Stimulated activated CD4-positive, alpha-beta T cell treated with anti-CD3 and anti-CD28 coated beads, Interleukin-15, amount 100 ng/mL, for 48 hours (primary cell): ENCODE results near the gene AKAP12.
"Not testable (repeated sequence)": the region's sequence is repeated elsewhere in the genome, so short reads cannot be mapped to it uniquely, and the experiment has no call there.

ENCODE experiments used
- DNase-seq, 2 donors: peaks; one replicate each; pipeline ENCODE4 v3.0.0-alpha.2; 2020; ENCODE audit warnings: low read depth in 2 of 2

AKAP12 gene

DNA sequence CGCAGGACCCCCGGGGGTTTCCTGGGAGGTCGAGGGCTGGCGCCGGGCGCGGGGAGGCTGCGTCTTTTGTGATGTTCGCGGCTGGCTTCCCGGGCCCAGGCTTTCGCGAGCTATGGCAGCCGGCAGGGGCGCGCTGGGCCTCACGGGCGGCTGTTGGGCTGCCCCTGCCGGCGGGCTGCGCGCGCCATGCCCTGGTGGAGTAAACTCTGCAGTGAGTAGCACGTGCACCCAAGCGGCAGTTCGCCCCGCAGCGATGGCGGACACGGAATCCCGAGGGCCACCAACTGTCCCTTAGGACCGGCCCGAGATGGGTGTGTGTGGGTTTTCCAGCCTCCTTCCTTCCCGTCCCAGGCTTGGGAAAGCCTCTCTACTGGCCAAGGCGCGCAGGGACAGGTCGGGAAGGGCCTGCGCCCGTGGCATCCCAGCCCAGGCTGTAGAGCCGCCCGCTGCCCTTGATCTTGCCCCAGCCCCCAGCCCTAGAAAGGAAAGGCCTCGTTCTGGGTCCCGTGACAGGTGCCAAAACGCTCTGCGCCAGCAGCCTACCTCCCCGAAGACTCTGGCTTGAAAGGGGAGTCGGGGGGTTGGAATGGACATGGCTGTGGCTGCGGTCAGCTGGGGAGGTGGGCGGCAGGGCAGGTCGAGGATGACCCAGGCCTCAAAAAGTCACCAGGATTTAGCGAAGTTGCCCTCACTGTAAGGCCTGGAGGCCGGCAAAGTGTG lies 101.9 kb downstream of the AKAP12 start:
- no peak for DNase-seq

DNA sequence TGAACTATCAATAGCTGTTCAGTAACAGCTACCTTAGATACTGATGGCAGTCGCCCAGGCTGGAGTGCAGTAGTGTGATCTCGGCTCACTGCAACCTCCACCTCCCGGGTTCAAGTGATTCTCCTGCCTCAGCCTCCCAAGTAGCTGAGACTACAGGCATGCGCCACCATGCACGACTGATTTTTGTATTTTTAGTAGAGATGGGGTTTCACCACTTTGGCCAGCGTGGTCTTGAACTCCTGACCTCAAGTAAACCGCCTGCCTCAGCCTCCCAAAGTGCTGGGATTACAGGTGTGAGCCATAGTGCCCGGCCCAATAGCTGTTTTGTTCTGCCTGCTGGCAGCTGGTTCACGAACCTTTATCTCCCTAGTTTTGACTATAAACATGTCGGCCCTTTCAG lies 103.0 kb downstream of the AKAP12 start:
- not testable (repeated sequence) for DNase-seq

DNA sequence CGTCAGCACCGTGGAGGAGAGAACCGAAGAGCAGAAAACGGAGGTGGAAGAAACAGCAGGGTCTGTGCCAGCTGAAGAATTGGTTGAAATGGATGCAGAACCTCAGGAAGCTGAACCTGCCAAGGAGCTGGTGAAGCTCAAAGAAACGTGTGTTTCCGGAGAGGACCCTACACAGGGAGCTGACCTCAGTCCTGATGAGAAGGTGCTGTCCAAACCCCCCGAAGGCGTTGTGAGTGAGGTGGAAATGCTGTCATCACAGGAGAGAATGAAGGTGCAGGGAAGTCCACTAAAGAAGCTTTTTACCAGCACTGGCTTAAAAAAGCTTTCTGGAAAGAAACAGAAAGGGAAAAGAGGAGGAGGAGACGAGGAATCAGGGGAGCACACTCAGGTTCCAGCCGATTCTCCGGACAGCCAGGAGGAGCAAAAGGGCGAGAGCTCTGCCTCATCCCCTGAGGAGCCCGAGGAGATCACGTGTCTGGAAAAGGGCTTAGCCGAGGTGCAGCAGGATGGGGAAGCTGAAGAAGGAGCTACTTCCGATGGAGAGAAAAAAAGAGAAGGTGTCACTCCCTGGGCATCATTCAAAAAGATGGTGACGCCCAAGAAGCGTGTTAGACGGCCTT lies 110.0 kb downstream of the AKAP12 start:
- no peak for DNase-seq

DNA sequence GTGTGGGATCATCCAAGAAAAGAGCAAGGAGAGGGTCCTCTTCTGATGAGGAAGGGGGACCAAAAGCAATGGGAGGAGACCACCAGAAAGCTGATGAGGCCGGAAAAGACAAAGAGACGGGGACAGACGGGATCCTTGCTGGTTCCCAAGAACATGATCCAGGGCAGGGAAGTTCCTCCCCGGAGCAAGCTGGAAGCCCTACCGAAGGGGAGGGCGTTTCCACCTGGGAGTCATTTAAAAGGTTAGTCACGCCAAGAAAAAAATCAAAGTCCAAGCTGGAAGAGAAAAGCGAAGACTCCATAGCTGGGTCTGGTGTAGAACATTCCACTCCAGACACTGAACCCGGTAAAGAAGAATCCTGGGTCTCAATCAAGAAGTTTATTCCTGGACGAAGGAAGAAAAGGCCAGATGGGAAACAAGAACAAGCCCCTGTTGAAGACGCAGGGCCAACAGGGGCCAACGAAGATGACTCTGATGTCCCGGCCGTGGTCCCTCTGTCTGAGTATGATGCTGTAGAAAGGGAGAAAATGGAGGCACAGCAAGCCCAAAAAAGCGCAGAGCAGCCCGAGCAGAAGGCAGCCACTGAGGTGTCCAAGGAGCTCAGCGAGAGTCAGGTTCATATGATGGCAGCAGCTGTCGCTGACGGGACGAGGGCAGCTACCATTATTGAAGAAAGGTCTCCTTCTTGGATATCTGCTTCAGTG lies 110.8 kb downstream of the AKAP12 start:
- DNase-seq = no peak

DNA sequence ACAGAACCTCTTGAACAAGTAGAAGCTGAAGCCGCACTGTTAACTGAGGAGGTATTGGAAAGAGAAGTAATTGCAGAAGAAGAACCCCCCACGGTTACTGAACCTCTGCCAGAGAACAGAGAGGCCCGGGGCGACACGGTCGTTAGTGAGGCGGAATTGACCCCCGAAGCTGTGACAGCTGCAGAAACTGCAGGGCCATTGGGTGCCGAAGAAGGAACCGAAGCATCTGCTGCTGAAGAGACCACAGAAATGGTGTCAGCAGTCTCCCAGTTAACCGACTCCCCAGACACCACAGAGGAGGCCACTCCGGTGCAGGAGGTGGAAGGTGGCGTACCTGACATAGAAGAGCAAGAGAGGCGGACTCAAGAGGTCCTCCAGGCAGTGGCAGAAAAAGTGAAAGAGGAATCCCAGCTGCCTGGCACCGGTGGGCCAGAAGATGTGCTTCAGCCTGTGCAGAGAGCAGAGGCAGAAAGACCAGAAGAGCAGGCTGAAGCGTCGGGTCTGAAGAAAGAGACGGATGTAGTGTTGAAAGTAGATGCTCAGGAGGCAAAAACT lies 111.5 kb downstream of the AKAP12 start:
- DNase-seq = no peak

DNA sequence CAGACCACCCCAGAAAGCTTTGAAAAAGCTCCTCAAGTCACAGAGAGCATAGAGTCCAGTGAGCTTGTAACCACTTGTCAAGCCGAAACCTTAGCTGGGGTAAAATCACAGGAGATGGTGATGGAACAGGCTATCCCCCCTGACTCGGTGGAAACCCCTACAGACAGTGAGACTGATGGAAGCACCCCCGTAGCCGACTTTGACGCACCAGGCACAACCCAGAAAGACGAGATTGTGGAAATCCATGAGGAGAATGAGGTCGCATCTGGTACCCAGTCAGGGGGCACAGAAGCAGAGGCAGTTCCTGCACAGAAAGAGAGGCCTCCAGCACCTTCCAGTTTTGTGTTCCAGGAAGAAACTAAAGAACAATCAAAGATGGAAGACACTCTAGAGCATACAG lies 112.0 kb downstream of the AKAP12 start:
- no peak for DNase-seq

DNA sequence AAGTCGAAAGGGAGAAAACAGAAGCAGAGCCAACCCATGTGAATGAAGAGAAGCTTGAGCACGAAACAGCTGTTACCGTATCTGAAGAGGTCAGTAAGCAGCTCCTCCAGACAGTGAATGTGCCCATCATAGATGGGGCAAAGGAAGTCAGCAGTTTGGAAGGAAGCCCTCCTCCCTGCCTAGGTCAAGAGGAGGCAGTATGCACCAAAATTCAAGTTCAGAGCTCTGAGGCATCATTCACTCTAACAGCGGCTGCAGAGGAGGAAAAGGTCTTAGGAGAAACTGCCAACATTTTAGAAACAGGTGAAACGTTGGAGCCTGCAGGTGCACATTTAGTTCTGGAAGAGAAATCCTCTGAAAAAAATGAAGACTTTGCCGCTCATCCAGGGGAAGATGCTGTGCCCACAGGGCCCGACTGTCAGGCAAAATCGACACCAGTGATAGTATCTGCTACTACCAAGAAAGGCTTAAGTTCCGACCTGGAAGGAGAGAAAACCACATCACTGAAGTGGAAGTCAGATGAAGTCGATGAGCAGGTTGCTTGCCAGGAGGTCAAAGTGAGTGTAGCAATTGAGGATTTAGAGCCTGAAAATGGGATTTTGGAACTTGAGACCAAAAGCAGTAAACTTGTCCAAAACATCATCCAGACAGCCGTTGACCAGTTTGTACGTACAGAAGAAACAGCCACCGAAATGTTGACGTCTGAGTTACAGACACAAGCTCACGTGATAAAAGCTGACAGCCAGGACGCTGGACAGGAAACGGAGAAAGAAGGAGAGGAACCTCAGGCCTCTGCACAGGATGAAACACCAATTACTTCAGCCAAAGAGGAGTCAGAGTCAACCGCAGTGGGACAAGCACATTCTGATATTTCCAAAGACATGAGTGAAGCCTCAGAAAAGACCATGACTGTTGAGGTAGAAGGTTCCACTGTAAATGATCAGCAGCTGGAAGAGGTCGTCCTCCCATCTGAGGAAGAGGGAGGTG lies 112.9 kb downstream of the AKAP12 start:
- DNase-seq = no peak

DNA sequence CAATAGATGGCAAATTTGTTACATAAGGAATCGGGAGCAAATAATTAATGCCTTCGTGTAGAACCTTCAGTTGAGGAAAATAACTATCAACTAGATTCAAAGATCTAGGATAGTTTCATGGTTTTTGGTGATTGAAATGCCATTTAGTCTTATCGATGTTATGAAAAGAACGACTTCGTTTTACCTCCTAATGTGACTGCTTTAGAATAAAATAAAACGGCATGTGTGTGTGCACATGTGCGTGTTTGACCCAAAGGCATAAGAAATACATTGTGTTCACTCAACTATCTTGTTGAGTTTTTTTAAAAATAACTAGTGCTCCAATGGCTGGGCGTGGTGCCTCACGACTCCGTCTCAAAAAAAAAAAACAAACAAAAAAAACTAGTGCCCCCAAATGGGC lies 114.0 kb downstream of the AKAP12 start:
- DNase-seq = no peak

DNA sequence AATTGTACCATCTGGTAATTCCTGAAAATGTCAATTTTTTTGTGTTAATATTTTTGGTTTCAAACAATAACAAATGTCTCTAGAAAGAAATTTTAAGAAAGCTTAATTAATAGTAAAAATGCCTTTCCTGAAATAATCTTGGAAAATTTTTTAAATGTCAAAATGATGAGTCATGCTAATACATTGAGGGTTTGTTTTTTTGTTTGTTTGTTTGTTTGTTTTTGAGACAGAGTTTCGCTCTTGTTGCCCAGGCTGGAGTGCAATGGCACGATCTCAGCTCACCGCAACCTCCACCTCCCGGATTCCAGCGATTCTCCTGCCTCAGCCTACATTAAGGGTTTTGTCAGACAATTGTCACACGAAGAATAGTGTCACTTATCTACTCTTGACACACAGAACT lies 117.2 kb downstream of the AKAP12 start:
- not testable (repeated sequence) for DNase-seq

DNA sequence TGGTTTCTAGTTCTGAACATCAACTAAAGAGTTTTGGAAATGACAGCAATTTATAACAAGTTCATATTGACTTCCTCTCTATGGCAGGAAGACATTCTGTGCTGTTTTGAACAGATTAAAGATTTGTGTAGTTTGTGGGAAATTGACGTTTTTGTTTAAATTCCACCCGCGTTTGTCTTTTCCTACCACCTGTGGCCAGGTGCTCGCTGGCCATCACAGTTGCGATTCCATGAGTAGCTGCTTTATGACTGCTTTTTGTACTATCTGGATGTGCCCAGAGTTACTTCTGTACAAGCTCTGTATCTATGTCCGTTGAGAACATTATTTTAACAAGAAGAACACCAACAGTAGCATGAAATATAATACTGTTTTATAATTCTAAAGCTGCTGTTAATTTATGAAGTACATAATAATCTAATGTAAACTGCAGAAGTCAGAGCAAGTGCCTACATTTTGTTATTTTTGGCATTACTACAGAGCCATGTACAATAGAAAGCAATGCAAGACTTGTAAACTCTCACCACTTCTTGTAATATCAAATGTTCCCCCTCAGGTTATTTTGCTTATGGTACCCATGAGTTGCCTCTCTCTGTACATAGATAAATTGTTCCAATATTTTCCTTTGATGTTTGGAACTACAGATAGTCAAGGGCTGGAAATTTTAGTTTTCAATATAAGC lies 118.1 kb downstream of the AKAP12 start:
- no peak for DNase-seq

DNA sequence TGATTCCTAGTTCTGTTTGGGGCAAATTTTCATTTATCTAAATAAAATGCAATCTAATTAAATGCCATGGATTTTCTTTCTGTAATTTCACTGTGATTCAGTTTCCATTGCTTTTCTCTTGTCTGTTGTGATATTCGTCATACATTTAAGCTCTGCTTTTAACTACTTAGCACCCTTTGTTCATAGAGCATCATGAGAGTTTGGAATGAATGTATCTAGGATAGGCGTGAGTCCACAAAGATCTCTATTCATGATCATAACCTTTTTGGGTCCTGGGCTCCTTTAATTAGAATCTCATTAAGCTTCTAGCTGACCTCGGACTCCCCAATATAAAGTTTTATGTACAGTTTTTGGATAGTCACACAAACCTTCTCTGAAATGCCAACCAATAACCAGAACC lies 118.7 kb downstream of the AKAP12 start:
- no peak for DNase-seq

DNA sequence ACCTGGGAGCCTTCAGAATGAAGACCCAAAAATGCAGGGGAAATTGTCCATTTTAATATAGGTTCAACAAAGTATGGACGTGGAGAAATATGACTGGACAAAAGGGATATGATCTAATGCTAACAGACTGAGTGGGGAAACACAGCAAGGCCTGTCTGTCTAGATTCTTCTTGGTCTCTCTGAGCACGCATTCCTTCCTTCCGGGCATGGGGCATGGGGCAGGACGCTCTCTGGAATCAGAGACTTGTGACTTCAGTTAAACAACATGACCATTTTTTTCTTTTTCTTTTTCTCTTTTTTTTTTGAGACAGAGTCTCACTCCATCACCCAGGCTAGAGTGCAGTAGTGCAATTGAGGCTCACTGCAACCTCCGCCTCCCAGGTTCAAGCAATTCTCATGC lies 119.7 kb downstream of the AKAP12 start:
- DNase-seq = no peak

DNA sequence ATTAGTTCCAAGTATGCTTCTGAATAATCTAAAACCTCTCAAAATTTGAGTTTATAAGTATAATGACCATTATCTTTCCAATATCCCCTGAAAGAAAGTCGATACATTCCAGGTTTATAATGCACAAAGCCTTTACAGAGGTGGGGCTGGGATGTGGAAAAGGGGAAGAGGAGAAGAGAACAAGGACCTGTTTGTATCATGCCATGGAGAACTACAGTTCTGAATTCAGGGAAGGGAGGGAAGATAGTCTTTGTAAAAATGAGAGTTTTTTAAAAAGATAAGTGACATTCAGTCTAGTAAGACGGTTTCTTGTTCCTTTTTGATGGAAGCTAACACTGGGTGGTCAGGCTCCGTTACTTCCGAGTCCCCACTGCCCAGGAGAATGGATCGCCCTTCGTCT lies 125.5 kb downstream of the AKAP12 start:
- no peak for DNase-seq

DNA sequence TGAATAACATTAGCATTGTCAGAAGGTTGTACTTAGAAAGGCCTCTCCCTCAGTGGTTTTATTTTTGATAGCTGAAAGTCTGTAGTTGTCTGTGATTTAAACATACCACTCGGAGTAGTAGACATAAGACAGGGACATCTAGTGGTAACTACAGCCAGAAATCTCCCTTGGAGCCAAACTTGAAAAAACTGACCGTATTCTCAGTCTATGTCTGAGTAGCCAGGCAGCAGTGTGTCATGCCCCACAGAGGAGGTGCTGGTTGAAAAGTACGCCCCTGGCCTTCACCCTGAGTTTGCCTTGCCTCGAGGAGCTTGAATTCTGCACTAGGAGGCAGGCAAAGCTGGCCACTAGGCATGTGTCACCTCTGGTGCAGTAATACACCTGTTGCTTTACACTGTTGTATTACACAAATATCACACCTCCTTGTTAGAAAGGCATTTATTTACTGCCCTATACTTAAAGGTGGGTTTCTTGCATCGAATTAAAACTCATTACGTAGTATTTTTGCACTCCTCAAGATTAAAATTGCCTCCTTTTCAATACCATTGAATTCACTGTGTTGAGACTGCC lies 130.8 kb downstream of the AKAP12 start:
- DNase-seq = no peak

DNA sequence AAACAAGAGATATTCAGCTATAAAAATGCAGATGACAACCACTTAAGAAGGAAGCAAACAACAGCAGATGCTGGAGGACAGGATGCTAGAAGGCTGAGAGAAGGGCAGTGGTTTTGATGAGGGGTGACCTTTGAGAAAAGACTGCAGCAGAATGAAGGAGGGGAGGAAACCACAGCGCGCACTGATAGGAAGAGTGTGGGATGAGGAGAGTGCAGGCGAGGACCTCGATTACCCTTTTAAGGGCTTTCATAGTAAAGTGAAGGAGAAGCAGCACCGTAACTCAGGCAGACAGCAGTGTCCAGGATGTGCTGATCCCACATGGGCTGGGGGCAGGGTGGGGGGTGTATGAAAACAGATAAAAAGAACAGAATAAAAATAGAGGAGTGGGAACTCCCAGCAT lies 132.4 kb downstream of the AKAP12 start:
- no peak for DNase-seq

DNA sequence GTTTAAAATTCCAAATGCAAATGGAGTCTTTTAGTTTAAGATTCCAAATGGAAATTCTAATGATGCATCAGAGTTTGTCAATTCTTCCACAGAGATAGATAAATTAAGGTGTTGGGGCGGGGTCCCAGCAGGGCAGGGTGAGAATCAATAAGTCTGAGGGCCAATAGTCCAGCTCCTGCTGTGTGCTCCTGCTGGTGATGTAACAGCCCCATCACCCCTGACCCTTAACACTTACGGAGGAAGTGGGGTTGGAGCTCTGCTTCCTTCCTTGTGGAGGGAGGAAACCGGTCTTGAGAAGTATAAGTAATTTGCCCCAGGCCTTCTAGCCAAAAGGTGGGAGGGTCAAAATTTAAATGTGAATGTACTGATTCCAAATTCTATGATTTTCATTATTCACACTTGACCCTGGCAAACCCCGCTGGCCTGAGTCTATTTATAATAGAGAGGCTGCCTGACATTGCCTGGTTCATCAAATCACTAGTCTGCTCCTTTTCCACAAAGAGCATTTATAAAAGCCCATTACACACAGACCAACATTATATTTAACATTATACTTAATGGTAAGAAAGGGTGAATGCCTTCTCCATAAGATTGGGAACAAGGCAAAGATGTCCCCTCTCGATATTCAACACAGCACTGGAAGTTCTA lies 134.4 kb downstream of the AKAP12 start:
- DNase-seq = no peak

DNA sequence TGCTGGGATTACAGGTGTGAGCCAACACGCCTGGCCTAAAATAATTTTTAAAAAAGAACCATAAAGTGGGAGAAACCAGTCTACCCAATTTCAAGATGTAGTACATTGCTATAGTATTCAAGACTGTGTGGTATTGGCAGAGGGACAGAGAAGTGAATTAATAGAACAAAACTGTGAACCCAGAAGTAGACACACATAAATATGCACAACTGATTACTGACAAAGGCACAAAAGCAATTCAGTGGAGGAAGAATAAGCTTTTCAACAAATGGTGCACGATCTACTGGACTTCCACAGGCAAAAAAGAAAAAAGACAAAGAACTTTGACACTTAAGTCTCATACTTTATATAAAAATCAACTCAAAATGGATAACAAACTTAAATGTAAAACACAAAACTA lies 136.1 kb downstream of the AKAP12 start:
- DNase-seq = no peak

DNA sequence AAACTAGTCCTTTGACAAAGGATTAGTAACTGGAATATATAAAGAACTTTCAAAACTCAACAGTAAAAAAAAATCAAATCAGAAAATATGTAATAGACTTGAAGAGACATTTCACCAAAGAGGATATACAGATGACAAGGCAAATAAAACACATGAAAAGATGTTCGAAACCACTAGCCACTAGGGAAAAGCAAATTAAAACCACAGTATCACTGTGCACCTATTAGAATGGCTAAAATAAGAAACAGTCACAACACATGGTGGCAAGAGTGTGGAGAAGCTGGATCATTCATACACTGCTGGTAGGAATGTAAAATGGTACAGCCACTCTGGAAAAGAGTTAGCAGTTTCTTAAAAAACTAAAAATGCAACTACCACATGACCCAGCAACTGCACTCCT lies 136.7 kb downstream of the AKAP12 start:
- DNase-seq = no peak

DNA sequence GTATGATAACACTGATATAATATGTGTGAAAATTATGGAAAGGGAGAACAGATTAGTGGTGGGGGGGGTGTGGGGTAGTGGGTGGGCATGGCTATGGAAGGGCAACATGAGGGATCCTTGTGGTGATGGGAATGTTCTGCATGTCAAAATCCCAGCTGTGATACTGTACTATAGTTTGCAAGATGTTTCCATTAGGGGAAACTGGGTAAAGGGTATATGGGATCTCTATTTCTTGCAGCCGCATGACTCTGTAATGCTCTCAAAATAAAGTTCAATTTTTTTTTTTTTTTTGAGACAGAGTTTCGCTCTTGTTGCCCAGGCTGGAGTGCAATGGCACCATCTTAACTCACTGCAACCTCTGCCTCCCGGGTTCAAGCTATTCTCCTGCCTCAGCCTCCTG lies 137.3 kb downstream of the AKAP12 start:
- DNase-seq = no peak
